IMR-90 (cell line): ENCODE data around the gene SCFD2. TPM values are rescaled to one million over a fixed set of nuclear protein-coding genes. Genes with fewer than 3 reads are reported as not detected.

ENCODE experiments used
- ATAC-seq: fragments of 200-7000 bp; cut with Tn5 transposase; 2 replicates; pipeline ENCODE4 v1.9.1; 2020; ENCODE audit warnings: low read depth, mild to moderate bottlenecking, moderate library complexity
- BruUV-seq: library from RNA; stranded (reverse); fragments of 400-500 nt; replicated peaks from 2 replicates; lab custom pipeline; 2021; lab: Mats Ljungman, UMichigan
- CTCF ChIA-PET: fragments of 300-600 bp; formaldehyde crosslinking; extraction: SDS; loops from one replicate; lab custom pipeline; 2021; ENCODE audit warnings: antibody characterized with exemption; lab: Yijun Ruan, JAX
- POLR2A ChIA-PET: fragments of 300-600 bp; sonication (Branson Sonifier 250); formaldehyde crosslinking; loops from one replicate; lab custom pipeline; 2022; ENCODE audit warnings: antibody characterized with exemption; ENCODE audit not compliant: unreplicated experiment; lab: Charles Lee
- DNase-seq: peaks from one replicate; pipeline ENCODE4 v3.0.0; 2013
- H2AFZ ChIP-seq: replicated peaks from 2 replicates; pipeline ENCODE3; 2013; ENCODE audit warnings: low read length, mild to moderate bottlenecking; ENCODE audit not compliant: poor library complexity
- H2AK5ac ChIP-seq: 2 replicates; pipeline ENCODE4 v1.6.1; 2013; ENCODE audit warnings: low read depth, low read length, inconsistent platforms
- H2AK9ac ChIP-seq: replicated peaks from 2 replicates; pipeline ENCODE3; 2013; ENCODE audit warnings: mild to moderate bottlenecking, low read depth, low read length, moderate library complexity; ENCODE audit not compliant: poor library complexity
- H2BK120ac ChIP-seq: 2 replicates; pipeline ENCODE4 v1.6.1; 2013; ENCODE audit warnings: low read depth, low read length, inconsistent platforms
- H2BK15ac ChIP-seq: 3 replicates; pipeline ENCODE4 v1.6.1; 2013; ENCODE audit warnings: low read depth, low read length, inconsistent platforms
- H2BK20ac ChIP-seq: 2 replicates; pipeline ENCODE4 v1.6.1; 2013; ENCODE audit warnings: low read depth, mild to moderate bottlenecking, inconsistent platforms, low read length, moderate library complexity
- H2BK5ac ChIP-seq: 2 replicates; pipeline ENCODE4 v1.6.1; 2013; ENCODE audit warnings: mild to moderate bottlenecking, low read depth, low read length, inconsistent platforms; ENCODE audit not compliant: poor library complexity, severe bottlenecking
- H3K14ac ChIP-seq: replicated peaks from 2 replicates; pipeline ENCODE4 v1.6.1; 2013; ENCODE audit warnings: low read depth, low read length, inconsistent platforms
- H3K18ac ChIP-seq: 2 replicates; pipeline ENCODE4 v1.6.1; 2013; ENCODE audit warnings: low read depth, low read length, control low read depth
- H3K23ac ChIP-seq: 2 replicates; pipeline ENCODE4 v1.6.1; 2013; ENCODE audit warnings: low read depth, low read length, inconsistent platforms
- H3K27ac ChIP-seq: 2 replicates; pipeline ENCODE4 v1.5.1; 2013; ENCODE audit warnings: mild to moderate bottlenecking, control low read depth, low read length; ENCODE audit not compliant: insufficient read depth
- H3K27me3 ChIP-seq: 2 replicates; pipeline ENCODE4 v1.6.1; 2013; ENCODE audit warnings: low read length; ENCODE audit not compliant: control insufficient read depth, insufficient read depth
- H3K36me3 ChIP-seq: 2 replicates; pipeline ENCODE4 v1.6.1; 2013; ENCODE audit warnings: low read length, mixed read lengths; ENCODE audit not compliant: control insufficient read depth, insufficient read depth
- H3K4ac ChIP-seq: 2 replicates; pipeline ENCODE4 v1.6.1; 2013; ENCODE audit warnings: low read depth, low read length, inconsistent platforms
- H3K4me1 ChIP-seq: 2 replicates; pipeline ENCODE4 v1.6.1; 2013; ENCODE audit warnings: low read length, mixed read lengths; ENCODE audit not compliant: control insufficient read depth, insufficient read depth
- H3K4me2 ChIP-seq: 2 replicates; pipeline ENCODE4 v1.6.1; 2013; ENCODE audit warnings: low read depth, mild to moderate bottlenecking, control low read depth, low read length, moderate library complexity
- H3K4me3 ChIP-seq: 2 replicates; pipeline ENCODE4 v1.5.1; 2013; ENCODE audit warnings: low read depth, mild to moderate bottlenecking, control low read depth, low read length, moderate library complexity; ENCODE audit not compliant: insufficient read depth
- H3K56ac ChIP-seq: 2 replicates; pipeline ENCODE4 v1.6.1; 2013; ENCODE audit warnings: low read length, inconsistent platforms; ENCODE audit not compliant: insufficient read depth; ENCODE audit errors: extremely low read depth
- H3K79me1 ChIP-seq, 2 experiments: 2 replicates each; pipeline ENCODE4 v1.6.1; 2013; ENCODE audit warnings: low read length in 2 of 2, inconsistent platforms in 1 of 2, low read depth in 1 of 2
- H3K9ac ChIP-seq: 2 replicates; pipeline ENCODE4 v1.6.1; 2013; ENCODE audit warnings: low read depth, low read length, control low read depth
- H3K9me1 ChIP-seq: 2 replicates; pipeline ENCODE4 v1.6.1; 2013; ENCODE audit warnings: low read length, inconsistent platforms; ENCODE audit not compliant: insufficient read depth
- H3K9me3 ChIP-seq: 2 replicates; pipeline ENCODE4 v1.6.1; 2013; ENCODE audit warnings: low read length; ENCODE audit not compliant: control insufficient read depth, insufficient read depth
- H4K20me1 ChIP-seq: 2 replicates; pipeline ENCODE4 v1.6.1; 2013; ENCODE audit warnings: low read length, inconsistent platforms; ENCODE audit not compliant: insufficient read depth
- H4K5ac ChIP-seq: 2 replicates; pipeline ENCODE4 v1.6.1; 2013; ENCODE audit warnings: mild to moderate bottlenecking, low read depth, low read length, control low read depth
- H4K8ac ChIP-seq, 2 experiments: 2 replicates each; pipeline ENCODE4 v1.6.1; 2013; ENCODE audit warnings: low read depth in 2 of 2, low read length in 2 of 2, control low read depth in 1 of 2, inconsistent platforms in 1 of 2
- H4K91ac ChIP-seq: 2 replicates; pipeline ENCODE4 v1.6.1; 2013; ENCODE audit warnings: low read depth, low read length, inconsistent platforms; ENCODE audit not compliant: insufficient read depth
- BHLHE40 ChIP-seq: fragments of 150-350 bp; IDR thresholded peaks from 2 replicates; pipeline ENCODE4 v1.6.1; 2016; ENCODE audit warnings: mild to moderate bottlenecking, low read depth, low read length
- FOS ChIP-seq: fragments of 150-350 bp; IDR thresholded peaks from 2 replicates; pipeline ENCODE4 v1.6.1; 2016; ENCODE audit warnings: low read depth, low read length
- RFX5 ChIP-seq: IDR thresholded peaks from 2 replicates; pipeline ENCODE4 v1.8.0; 2012; ENCODE audit warnings: low read depth, mild to moderate bottlenecking, low read length, moderate library complexity
- WGBS, 2 experiments: methylation state at CpG; one replicate each; pipeline versions ENCODE4 v1.1.5 to v1.1.7; 2013; ENCODE audit warnings: missing lambda C conversion rate in 2 of 2; ENCODE audit not compliant: insufficient read length in 1 of 2; ENCODE audit errors: extremely low coverage in 2 of 2; 5-methylcytosine and 5-hydroxymethylcytosine counted together
- dilution Hi-C: fragments of 300-500 bp; cut with HindIII; formaldehyde crosslinking; loops from one replicate; pipeline ENCODE4 v1.14.3; 2018; ENCODE audit warnings: low sequenced_read_pairs; ENCODE audit not compliant: unreplicated experiment
- in situ Hi-C: fragments of 300-500 bp; cut with MboI; formaldehyde crosslinking; loops from 3 replicates; pipeline ENCODE4 v1.14.3; 2019; ENCODE audit warnings: low sequenced_read_pairs, inconsistent platforms, mixed read lengths
- intact Hi-C: fragments of 100-400 bp; cut with micrococcal nuclease; formaldehyde crosslinking; loops from 2 replicates; pipeline ENCODE4 v1.10.0; 2022
- polyA plus RNA-seq, 3 experiments: library from polyadenylated mRNA; depleted of rRNA; stranded (reverse); fragments of >200 nt; gene quantifications; 2 replicates each; pipeline ENCODE4 v1.2.3, GENCODE V29; 2012; ENCODE audit warnings: low replicate concordance in 1 of 3
- total RNA-seq: library from RNA; depleted of rRNA; stranded (reverse); fragments of >200 nt; gene quantifications from 2 replicates; pipeline ENCODE4 v1.2.3, GENCODE V29; 2012

The SCFD2 gene
- total and polyA plus RNA-seq, 2 of the 4 experiments (the other 2 are of a cell fraction), result 18.9 to 62.4 TPM

GRCh38 chr4:53169695-53170617, 195.9 kb downstream of the SCFD2 start:
- no peak overlapping the region for H2BK5ac ChIP-seq
- no peak overlapping the region for H4K8ac ChIP-seq
- no peak overlapping the region for H4K91ac ChIP-seq
- H3K27me3 ChIP-seq, result no peaks in the 10 kb centered on the region
- no TSS peak for BruUV-seq
- no peak overlapping the region for H3K9ac ChIP-seq
- H2AK5ac ChIP-seq, result no peak overlapping the region
- H2BK120ac ChIP-seq, result no peak overlapping the region
- no peak overlapping the region for H3K27ac ChIP-seq
- no peak overlapping the region for H2AK9ac ChIP-seq
- no peaks in the 10 kb centered on the region; the same call in 1 of the 2 replicates for H3K9me3 ChIP-seq
- no peak for DNase-seq
- H3K4me1 ChIP-seq, result no peaks in the 10 kb centered on the region
- no peaks in the 10 kb centered on the region for H3K9me1 ChIP-seq
- no peak overlapping the region for H3K56ac ChIP-seq
- intact Hi-C loops, result no loop called here
- H3K79me1 ChIP-seq, result peaks cover 4% of the 10 kb centered on the region in 2 experiments; a peak in 2 of 4 replicates
- no peak overlapping the region for H3K14ac ChIP-seq
- ATAC-seq, result no peak
- H4K5ac ChIP-seq, result no peak overlapping the region
- H3K4me3 ChIP-seq, result no peak overlapping the region
- no peaks in the 10 kb centered on the region for H4K20me1 ChIP-seq
- ChIA-PET POLR2A (no interaction called here), CTCF (no interaction called here)
- no peak overlapping the region for H3K4me2 ChIP-seq
- no peak overlapping the region for H3K18ac ChIP-seq
- no peak overlapping the region for H3K23ac ChIP-seq
- TF ChIP-seq FOS (no peak), BHLHE40 (no peak), RFX5 (no peak)
- no peak overlapping the region for H2AFZ ChIP-seq
- 100% methylated on average over 1 of the region's 5 CpGs; no CpG with 5 or more reads in 1 of the 2 experiments for WGBS, 2 experiments
- H3K36me3 ChIP-seq, result no peaks in the 10 kb centered on the region
- no peak overlapping the region for H3K4ac ChIP-seq
- dilution Hi-C loops, result no loop called here
- no peak overlapping the region for H2BK15ac ChIP-seq
- H2BK20ac ChIP-seq, result no peak overlapping the region
- in situ Hi-C loops, result no loop called here
